GM12891 (cell line): ENCODE results near the gene PROSER3. TPM values are rescaled to one million over a fixed set of nuclear protein-coding genes. Genes with fewer than 3 reads are reported as not detected.

Source experiments
- DNase-seq: peaks from one replicate; pipeline ENCODE4 v3.0.0; 2011; ENCODE audit warnings: low spot score; ENCODE audit not compliant: insufficient read length
- FAIRE-seq: peaks from 2 replicates; lab custom pipeline; 2011; peaks lifted over from hg19 to GRCh38; lab: Jason Lieb, UNC
- PAX5 ChIP-seq: IDR thresholded peaks from 2 replicates; pipeline ENCODE4 v1.6.1; 2011; ENCODE audit warnings: low read length, moderate library complexity, mild to moderate bottlenecking; ENCODE audit not compliant: insufficient read depth, severe bottlenecking
- POLR2A ChIP-seq: IDR thresholded peaks from 2 replicates; pipeline ENCODE4 v1.6.1; 2011; ENCODE audit warnings: low read depth, low read length, control low read depth
- POLR2AphosphoS5 ChIP-seq: IDR thresholded peaks from 2 replicates; pipeline ENCODE4 v1.6.1; 2011; ENCODE audit warnings: low read depth, low read length, control low read depth
- POU2F2 ChIP-seq: IDR thresholded peaks from 2 replicates; pipeline ENCODE4 v1.6.1; 2011; ENCODE audit warnings: low read depth, mild to moderate bottlenecking, control low read depth, low read length, moderate library complexity
- SPI1 ChIP-seq: IDR thresholded peaks from 2 replicates; pipeline ENCODE4 v1.6.1; 2011; ENCODE audit warnings: low read depth, low read length, control low read depth
- TAF1 ChIP-seq: IDR thresholded peaks from 2 replicates; pipeline ENCODE4 v1.6.1; 2011; ENCODE audit warnings: low read depth, low read length, control low read depth
- polyA plus RNA-seq: library from polyadenylated mRNA; unstranded; fragments of >200 nt; gene quantifications from one replicate; pipeline ENCODE4 v1.2.1, GENCODE V29; 2012; ENCODE audit warnings: low read depth, missing spikeins, inconsistent platforms; ENCODE audit not compliant: missing spikeins

The PROSER3 gene
- polyA plus RNA-seq, result 7.9 TPM

- peak; percentile 97 for FAIRE-seq
- DNase-seq, result peak; percentile 96
- TF ChIP-seq POLR2A (peak; percentile 88), PAX5 (peak; percentile 3), TAF1 (peak; percentile 80), POLR2AphosphoS5 (peak; percentile 86), POU2F2 (peak; percentile 53; the same call in 1 of the 2 replicates), SPI1 (no peak)
Measured at GRCh38 chr19:35757749-35758608, at the start of gene PROSER3. Gene PROSER3, plus strand, starts transcription at chr19:35758176. Its CDS starts 40 bp downstream, at chr19:35758216.

GRCh38 chr19:35708391-35708790, 49.6 kb upstream of the PROSER3 start:
- DNase-seq, result no peak
- FAIRE-seq, result no peak

GRCh38 chr19:35710784-35711723, 46.9 kb upstream of the PROSER3 start:
- FAIRE-seq (peak; percentile 99), DNase-seq (peak; percentile 43)
- TF ChIP-seq TAF1 (peak; percentile 29; the same call in 1 of the 2 replicates), POLR2AphosphoS5 (peak; percentile 49; the same call in 1 of the 2 replicates), POU2F2 (peak; percentile 100), POLR2A (peak; percentile 51), PAX5 (no peak), SPI1 (peak; percentile 53)

More at GRCh38 chr19:35708391-35708790, 49.6 kb upstream of the PROSER3 start:
- no peak for TF ChIP-seq SPI1
- TF ChIP-seq PAX5, result no peak
- TF ChIP-seq POU2F2, result no peak
- no peak for TF ChIP-seq POLR2AphosphoS5
- no peak for TF ChIP-seq TAF1
- no peak for TF ChIP-seq POLR2A

- peak; percentile 57 for DNase-seq
Measured at GRCh38 chr19:35712567-35713505, 45.1 kb upstream of the PROSER3 start.

GRCh38 chr19:35713506-35713850, 44.5 kb upstream of the PROSER3 start:
- no peak for FAIRE-seq

More at GRCh38 chr19:35712567-35713505, 45.1 kb upstream of the PROSER3 start:
- peak; percentile 93 for FAIRE-seq
- TF ChIP-seq SPI1 (peak; percentile 83), POU2F2 (peak; percentile 82), POLR2A (peak; percentile 84), TAF1 (peak; percentile 84), PAX5 (no peak), POLR2AphosphoS5 (peak; percentile 75)

GRCh38 chr19:35713904-35714495, 44.0 kb upstream of the PROSER3 start:
- FAIRE-seq (peak; percentile 9), DNase-seq (no peak)
- TF ChIP-seq POLR2A (no peak), POLR2AphosphoS5 (no peak), PAX5 (no peak), POU2F2 (no peak), TAF1 (no peak), SPI1 (no peak)

More at GRCh38 chr19:35713506-35713850, 44.5 kb upstream of the PROSER3 start:
- no peak for DNase-seq
- TF ChIP-seq TAF1 (no peak), POU2F2 (no peak), PAX5 (no peak), POLR2A (no peak), SPI1 (no peak), POLR2AphosphoS5 (no peak)

GRCh38 chr19:35714601-35715354, 43.2 kb upstream of the PROSER3 start:
- FAIRE-seq (peak; percentile 80), DNase-seq (no peak)
- peak; percentile 12; the same call in 1 of the 2 replicates for TF ChIP-seq POLR2AphosphoS5
- no peak for TF ChIP-seq SPI1
